Dermis blood vessel endothelial cell (primary cell): ENCODE data around the gene VIT. TPM values are rescaled to one million over a fixed set of nuclear protein-coding genes. Genes with fewer than 3 reads are reported as not detected.

Source experiments
- total RNA-seq: library from RNA; depleted of rRNA; stranded (reverse); fragments of >200 nt; gene quantifications from 2 replicates; pipeline ENCODE4 v1.2.3, GENCODE V29; 2014

VIT gene
- total RNA-seq, 1 donor from 2014 or later: not detected

Other genes starting within 250 kb of the VIT start
- gene FEZ2, start 98.5 kb upstream of the VIT start, total RNA-seq: 103 and 115 TPM in 2 replicates